GM12874 (cell line): ENCODE measurements around the gene PPM1E.

Experiments
- TF ChIP-seq, protein P1 (sequence below): IDR thresholded peaks from 2 replicates; pipeline ENCODE4 v1.5.1; 2011; ENCODE audit warnings: low read depth, mild to moderate bottlenecking, control low read depth, low read length, moderate library complexity; ENCODE audit not compliant: insufficient read depth

Gene PPM1E

DNA sequence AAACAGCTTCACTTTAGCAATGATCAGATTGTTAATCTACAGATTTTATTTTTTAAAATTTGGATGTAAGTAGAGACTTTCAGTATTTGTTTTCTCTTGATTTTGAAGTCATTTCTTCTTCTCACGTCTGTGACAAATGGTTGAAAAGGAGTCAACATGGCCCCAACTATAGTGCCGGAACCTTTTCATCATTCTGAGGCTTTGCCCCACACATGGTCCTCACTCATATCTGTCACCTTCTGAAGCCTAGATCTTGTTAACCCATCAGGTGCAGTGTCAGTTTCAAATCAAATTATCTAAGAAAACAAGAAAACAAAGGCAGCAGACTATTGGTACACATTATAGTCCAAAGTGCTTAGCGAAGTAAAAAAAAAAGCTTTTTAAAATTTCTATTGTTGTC, 227.0 kb downstream of the PPM1E start:
- TF ChIP-seq, protein P1, sequence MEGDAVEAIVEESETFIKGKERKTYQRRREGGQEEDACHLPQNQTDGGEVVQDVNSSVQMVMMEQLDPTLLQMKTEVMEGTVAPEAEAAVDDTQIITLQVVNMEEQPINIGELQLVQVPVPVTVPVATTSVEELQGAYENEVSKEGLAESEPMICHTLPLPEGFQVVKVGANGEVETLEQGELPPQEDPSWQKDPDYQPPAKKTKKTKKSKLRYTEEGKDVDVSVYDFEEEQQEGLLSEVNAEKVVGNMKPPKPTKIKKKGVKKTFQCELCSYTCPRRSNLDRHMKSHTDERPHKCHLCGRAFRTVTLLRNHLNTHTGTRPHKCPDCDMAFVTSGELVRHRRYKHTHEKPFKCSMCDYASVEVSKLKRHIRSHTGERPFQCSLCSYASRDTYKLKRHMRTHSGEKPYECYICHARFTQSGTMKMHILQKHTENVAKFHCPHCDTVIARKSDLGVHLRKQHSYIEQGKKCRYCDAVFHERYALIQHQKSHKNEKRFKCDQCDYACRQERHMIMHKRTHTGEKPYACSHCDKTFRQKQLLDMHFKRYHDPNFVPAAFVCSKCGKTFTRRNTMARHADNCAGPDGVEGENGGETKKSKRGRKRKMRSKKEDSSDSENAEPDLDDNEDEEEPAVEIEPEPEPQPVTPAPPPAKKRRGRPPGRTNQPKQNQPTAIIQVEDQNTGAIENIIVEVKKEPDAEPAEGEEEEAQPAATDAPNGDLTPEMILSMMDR, result no peak

DNA sequence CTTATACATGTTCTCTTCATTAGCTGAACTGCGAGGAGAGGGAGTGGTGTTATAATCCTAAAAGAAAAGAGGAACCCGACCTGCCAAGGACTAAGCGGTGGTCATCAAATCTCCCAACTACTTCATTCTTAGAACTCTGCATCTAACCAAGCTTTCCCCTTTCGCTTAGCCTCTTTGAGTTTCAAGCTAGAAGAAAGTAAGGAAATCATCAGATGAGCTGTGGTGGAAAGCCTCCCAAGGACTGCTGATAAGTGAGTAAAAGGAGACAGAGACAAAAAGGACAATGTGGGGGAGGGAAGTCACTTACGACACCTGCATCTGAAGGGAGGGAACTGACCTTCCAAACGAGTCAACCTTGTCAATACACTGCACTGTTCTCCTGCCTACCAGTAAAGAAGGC, 229.7 kb downstream of the PPM1E start:
- TF ChIP-seq, protein P1, result no peak

- TF ChIP-seq, protein P1, result no peak
These were observed 230.3 kb downstream of the PPM1E start for GRCh38 chr17:58985971-58986370.

- TF ChIP-seq, protein P1, result no peak
These were observed 234.0 kb downstream of the PPM1E start for GRCh38 chr17:58989629-58990028.

GRCh38 chr17:58991718-58992331, 236.2 kb downstream of the PPM1E start:
- TF ChIP-seq, protein P1, result no peak

DNA sequence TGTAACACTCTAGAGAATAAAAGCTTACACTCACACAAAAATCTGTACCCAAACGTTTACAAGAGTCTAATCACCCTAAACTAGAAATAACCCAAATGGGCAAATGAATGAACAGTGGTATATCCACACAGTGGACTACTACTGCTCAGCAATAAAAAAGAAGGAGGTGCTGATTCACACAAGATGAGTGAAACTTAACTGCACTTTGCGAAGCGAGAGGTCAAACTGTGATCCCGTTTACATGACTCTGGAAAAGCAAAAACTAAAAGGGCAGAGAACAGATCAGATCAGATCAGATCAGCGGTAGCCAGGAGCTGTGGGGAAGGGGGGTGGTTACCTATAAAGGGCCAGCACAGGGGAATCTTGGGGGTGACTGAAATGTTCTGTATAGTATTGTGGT, 237.7 kb downstream of the PPM1E start:
- TF ChIP-seq, protein P1, result no peak

DNA sequence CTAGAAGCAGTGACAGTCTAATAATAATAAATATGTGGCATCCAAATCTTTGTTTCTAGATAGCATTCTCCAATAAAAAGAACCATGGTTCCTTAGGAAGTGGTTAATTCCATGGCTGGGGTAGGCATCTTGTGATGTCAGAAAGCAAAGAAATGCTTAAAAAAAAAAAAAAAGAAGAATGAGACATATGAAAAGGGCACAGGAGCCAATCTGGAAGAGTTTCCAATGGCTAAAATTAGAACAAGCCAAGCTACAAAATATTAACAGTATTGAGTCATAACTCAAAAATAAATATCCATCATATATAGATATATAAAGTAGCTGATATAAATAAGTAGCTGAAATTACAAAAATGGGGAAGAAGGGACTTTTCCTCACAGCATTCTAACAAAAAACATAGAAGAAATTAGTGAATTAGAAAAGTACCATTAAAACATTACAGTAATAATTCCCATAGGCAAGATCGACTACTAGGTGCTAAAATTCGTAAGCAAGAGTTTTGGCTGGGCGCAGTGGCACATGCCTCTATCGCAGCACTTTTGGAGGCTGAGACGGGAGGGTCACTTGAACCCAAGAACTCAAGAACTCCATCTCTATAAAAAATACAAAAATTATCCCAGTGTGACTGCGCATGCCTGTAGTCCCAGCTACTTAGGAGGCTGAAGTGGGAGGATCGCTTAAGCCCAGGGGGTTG, 239.7 kb downstream of the PPM1E start:
- TF ChIP-seq, protein P1, result no peak
